Endothelial cell of umbilical vein (primary cell): ENCODE measurements around the gene GMEB2. TPM values are rescaled to one million over a fixed set of nuclear protein-coding genes. Genes with fewer than 3 reads are reported as not detected.

ENCODE experiments used
- BruUV-seq: library from RNA; stranded (reverse); fragments of 400-500 nt; replicated peaks from 2 replicates; lab custom pipeline; 2021; lab: Mats Ljungman, UMichigan
- CTCF ChIA-PET: fragments of 300-600, 350-600 bp; sonication (Branson Sonifier 250); formaldehyde crosslinking; loops from one replicate; lab custom pipeline; 2021; ENCODE audit warnings: antibody characterized with exemption, inconsistent platforms; lab: Charles Lee
- POLR2A ChIA-PET: fragments of 300-600, 350-600 bp; sonication (Branson Sonifier 250); formaldehyde crosslinking; loops from one replicate; lab custom pipeline; 2021; ENCODE audit warnings: antibody characterized with exemption, inconsistent platforms; lab: Charles Lee
- DNase-seq: peaks from one replicate; pipeline ENCODE4 v3.0.0-alpha.2; 2011; ENCODE audit warnings: low read depth, low spot score
- FAIRE-seq: peaks from 2 replicates; lab custom pipeline; 2011; peaks lifted over from hg19 to GRCh38; lab: Jason Lieb, UNC
- H2AFZ ChIP-seq: 2 replicates; pipeline ENCODE4 v1.6.0; 2012; ENCODE audit warnings: low read depth, low read length, control low read depth, inconsistent platforms
- H3K27ac ChIP-seq: 2 replicates; pipeline ENCODE4 v1.5.1; 2011; ENCODE audit warnings: low read depth, mild to moderate bottlenecking, control low read depth, low read length, moderate library complexity; ENCODE audit not compliant: insufficient read depth
- H3K27me3 ChIP-seq, 2 experiments: 2 replicates each; pipeline versions ENCODE4 v1.6.0 to v1.6.1; 2011; ENCODE audit warnings: low read length in 2 of 2, mixed read lengths in 1 of 2; ENCODE audit not compliant: control insufficient read depth in 2 of 2, insufficient read depth in 2 of 2
- H3K36me3 ChIP-seq, 2 experiments: 2 replicates in 1 of 2; 3 replicates in 1 of 2; pipeline ENCODE4 v1.5.1; 2011; ENCODE audit warnings: low read length in 2 of 2, mild to moderate bottlenecking in 1 of 2, moderate library complexity in 1 of 2; ENCODE audit not compliant: control insufficient read depth in 2 of 2, insufficient read depth in 2 of 2; ENCODE audit errors: extremely low read depth in 1 of 2
- H3K4me1 ChIP-seq: 3 replicates; pipeline ENCODE4 v1.5.1; 2011; ENCODE audit warnings: mild to moderate bottlenecking, low read length; ENCODE audit not compliant: control insufficient read depth, insufficient read depth; ENCODE audit errors: extremely low read depth
- H3K4me2 ChIP-seq: 2 replicates; pipeline ENCODE4 v1.6.1; 2011; ENCODE audit warnings: low read length, control low read depth, mixed read lengths; ENCODE audit not compliant: insufficient read depth
- H3K4me3 ChIP-seq, 3 experiments: fragments of 200-600 bp in 1 of 3; sonication (generic), shearing (Covaris generic) in 1 of 3; replicated peaks in 1 of 3; 2 replicates each; pipeline ENCODE4 v1.5.1; 2011 to 2016; ENCODE audit warnings: control low read depth in 3 of 3, low read length in 3 of 3, mild to moderate bottlenecking in 2 of 3, inconsistent platforms in 1 of 3, low read depth in 1 of 3, moderate library complexity in 1 of 3; ENCODE audit not compliant: insufficient read depth in 1 of 3
- H3K79me2 ChIP-seq: 2 replicates; pipeline ENCODE4 v1.6.0; 2012; ENCODE audit warnings: low read length, inconsistent platforms; ENCODE audit not compliant: control insufficient read depth, insufficient read depth
- H3K9ac ChIP-seq: replicated peaks from 2 replicates; pipeline ENCODE3; 2011; ENCODE audit warnings: low read length, control low read depth; ENCODE audit not compliant: insufficient read depth; ENCODE audit errors: extremely low read depth
- H3K9me1 ChIP-seq: replicated peaks from 3 replicates; pipeline ENCODE4 v1.6.0; 2011; ENCODE audit warnings: mild to moderate bottlenecking, low read length; ENCODE audit not compliant: control insufficient read depth, insufficient read depth; ENCODE audit errors: extremely low read depth
- H3K9me3 ChIP-seq: replicated peaks from 2 replicates; pipeline ENCODE4 v1.5.1; 2012; ENCODE audit warnings: low read length, inconsistent platforms; ENCODE audit not compliant: control insufficient read depth, insufficient read depth
- H4K20me1 ChIP-seq: replicated peaks from 2 replicates; pipeline ENCODE3; 2011; ENCODE audit warnings: mild to moderate bottlenecking, low read length; ENCODE audit not compliant: control insufficient read depth, insufficient read depth; ENCODE audit errors: extremely low read depth
- EZH2 ChIP-seq: IDR thresholded peaks from 2 replicates; pipeline ENCODE4 v1.6.1; 2012; ENCODE audit warnings: borderline replicate concordance, low read depth, mild to moderate bottlenecking, moderate library complexity, low read length, inconsistent platforms; ENCODE audit not compliant: severe bottlenecking
- FOS ChIP-seq: IDR thresholded peaks from 2 replicates; pipeline ENCODE4 v1.6.1; 2011; ENCODE audit warnings: mild to moderate bottlenecking, low read length, moderate library complexity, borderline replicate concordance; ENCODE audit not compliant: insufficient read depth
- GATA2 ChIP-seq: IDR thresholded peaks from 2 replicates; pipeline ENCODE4 v1.7.0; 2011; ENCODE audit warnings: low read depth, mild to moderate bottlenecking, moderate library complexity, mixed read lengths, low read length; ENCODE audit not compliant: insufficient read length, insufficient read depth
- JUN ChIP-seq: IDR thresholded peaks from 2 replicates; pipeline ENCODE4 v1.6.1; 2011; ENCODE audit warnings: borderline replicate concordance, low read depth; ENCODE audit not compliant: insufficient read length, insufficient read depth
- MAX ChIP-seq: IDR thresholded peaks from 2 replicates; pipeline ENCODE4 v1.6.1; 2011; ENCODE audit not compliant: insufficient read depth, insufficient read length
- MYC ChIP-seq: IDR thresholded peaks from one replicate; pipeline ENCODE4 v1.6.1; 2011; ENCODE audit warnings: mild to moderate bottlenecking, low read depth, low read length
- POLR2A ChIP-seq: IDR thresholded peaks from 2 replicates; pipeline ENCODE4 v1.6.1; 2012; ENCODE audit warnings: low read depth, mild to moderate bottlenecking, control low read depth, low read length
- POLR2AphosphoS5 ChIP-seq: IDR thresholded peaks from 2 replicates; pipeline ENCODE4 v1.6.1; 2012; ENCODE audit warnings: low read depth, mild to moderate bottlenecking, control low read depth, low read length, moderate library complexity; ENCODE audit not compliant: insufficient read depth
- dilution Hi-C: fragments of 300-500 bp; cut with MboI; formaldehyde crosslinking; loops from one replicate; pipeline ENCODE4 v1.15.0; 2019; ENCODE audit warnings: low sequenced_read_pairs; ENCODE audit not compliant: extremely low pct_ligation_motif_present
- intact Hi-C: fragments of 100-400 bp; cut with micrococcal nuclease; formaldehyde crosslinking; loops from one replicate; pipeline ENCODE4 v1.10.0; 2022
- polyA plus RNA-seq, 4 experiments: library from polyadenylated mRNA; depleted of rRNA in 3 of 4; stranded (reverse) in 3 of 4; unstranded in 1 of 4; fragments of >200 nt; gene quantifications; 2 replicates each; pipeline versions ENCODE4 v1.2.1 to v1.2.3, GENCODE V29; 2011 to 2012; ENCODE audit warnings: missing spikeins in 1 of 4
- total RNA-seq: library from RNA; stranded (reverse); gene quantifications from 2 replicates; pipeline ENCODE4 v1.2.3, GENCODE V29; 2021
- TF ChIP-seq, protein P1 (sequence below), 2 donors: IDR thresholded peaks; 1 replicate in 1 of 2; 2 replicates in 1 of 2; pipeline ENCODE4 v1.5.1; 2011; ENCODE audit warnings: low read length in 2 of 2, mild to moderate bottlenecking in 2 of 2, moderate library complexity in 2 of 2, control low read depth in 1 of 2, inconsistent platforms in 1 of 2, low read depth in 1 of 2; ENCODE audit not compliant: insufficient read depth in 1 of 2; ENCODE audit errors: extremely low read depth in 1 of 2

The GMEB2 gene
- total and polyA plus RNA-seq, 2 donors (not counting 3 experiments of a cell fraction or from before 2014, with no cell fraction given), result 12.7 to 14.1 TPM

GRCh38 chr20:63542031-63542559 lies 84.8 kb downstream of the GMEB2 start:
- Histone ChIP-seq H3K9ac (no peak overlapping the region), H3K27ac (no peak overlapping the region), H3K4me1 (no peaks in the 10 kb centered on the region), H3K9me3 (no peaks in the 10 kb centered on the region), H3K27me3 (no peaks in the 10 kb centered on the region), H3K79me2 (no peaks in the 10 kb centered on the region), H3K4me3 (no peak overlapping the region), H3K4me2 (no peak overlapping the region), H2AFZ (no peak overlapping the region), H3K9me1 (no peaks in the 10 kb centered on the region), H3K36me3 (no peaks in the 10 kb centered on the region), H4K20me1 (no peaks in the 10 kb centered on the region)
- intact Hi-C loops, result no loop called here
- no peak for DNase-seq
- ChIA-PET POLR2A (interaction anchor here (0.6 kb wide), 1 partner anchor 465 kb away, joined by 3 read pairs; no protein-coding TSS in a partner anchor), CTCF (interaction anchor here (1.0 kb wide), 1 partner anchor 432 kb away, joined by 3 read pairs; no protein-coding TSS in a partner anchor)
- TF ChIP-seq POLR2AphosphoS5, result no peak
- TF ChIP-seq JUN, result no peak
- TF ChIP-seq GATA2, result no peak
- no peak for TF ChIP-seq FOS
- TF ChIP-seq MYC, result no peak
- no peak for TF ChIP-seq MAX
- TF ChIP-seq EZH2, result no peak
- TF ChIP-seq, protein P1, sequence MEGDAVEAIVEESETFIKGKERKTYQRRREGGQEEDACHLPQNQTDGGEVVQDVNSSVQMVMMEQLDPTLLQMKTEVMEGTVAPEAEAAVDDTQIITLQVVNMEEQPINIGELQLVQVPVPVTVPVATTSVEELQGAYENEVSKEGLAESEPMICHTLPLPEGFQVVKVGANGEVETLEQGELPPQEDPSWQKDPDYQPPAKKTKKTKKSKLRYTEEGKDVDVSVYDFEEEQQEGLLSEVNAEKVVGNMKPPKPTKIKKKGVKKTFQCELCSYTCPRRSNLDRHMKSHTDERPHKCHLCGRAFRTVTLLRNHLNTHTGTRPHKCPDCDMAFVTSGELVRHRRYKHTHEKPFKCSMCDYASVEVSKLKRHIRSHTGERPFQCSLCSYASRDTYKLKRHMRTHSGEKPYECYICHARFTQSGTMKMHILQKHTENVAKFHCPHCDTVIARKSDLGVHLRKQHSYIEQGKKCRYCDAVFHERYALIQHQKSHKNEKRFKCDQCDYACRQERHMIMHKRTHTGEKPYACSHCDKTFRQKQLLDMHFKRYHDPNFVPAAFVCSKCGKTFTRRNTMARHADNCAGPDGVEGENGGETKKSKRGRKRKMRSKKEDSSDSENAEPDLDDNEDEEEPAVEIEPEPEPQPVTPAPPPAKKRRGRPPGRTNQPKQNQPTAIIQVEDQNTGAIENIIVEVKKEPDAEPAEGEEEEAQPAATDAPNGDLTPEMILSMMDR (IDR thresholded peaks at IDR 0.05; ENCODE audit: extremely low read depth in 1 of 2, insufficient read depth in 1 of 2, low read depth in 1 of 2, low read length in 2 of 2), result no peak
- TF ChIP-seq POLR2A, result no peak
- no TSS peak for BruUV-seq
- dilution Hi-C loops, result no loop called here
- FAIRE-seq, result no peak
